Type B pancreatic cell (in vitro differentiated cells): ENCODE measurements around the gene EPN3. TPM values are rescaled to one million over a fixed set of nuclear protein-coding genes. Genes with fewer than 3 reads are reported as not detected.

Source experiments
- DNase-seq: peaks from one replicate; pipeline ENCODE4 v3.0.0; 2021; ENCODE audit warnings: mixed read lengths; ENCODE audit not compliant: unreplicated experiment; ENCODE audit errors: extremely low spot score
- H3K27ac Mint-ChIP-seq: 2 replicates; pipeline ENCODE4 v1.8.0; 2021; ENCODE audit warnings: mild to moderate bottlenecking, mixed read lengths
- H3K27me3 Mint-ChIP-seq: 2 replicates; pipeline ENCODE4 v1.8.0; 2021; ENCODE audit warnings: mixed read lengths
- H3K36me3 Mint-ChIP-seq: 2 replicates; pipeline ENCODE4 v1.8.0; 2021; ENCODE audit warnings: mixed read lengths
- H3K4me1 Mint-ChIP-seq: one replicate; pipeline ENCODE4 v1.8.0; 2021; ENCODE audit warnings: mixed read lengths; ENCODE audit not compliant: unreplicated experiment
- H3K4me3 Mint-ChIP-seq: 2 replicates; pipeline ENCODE4 v1.8.0; 2021; ENCODE audit warnings: mild to moderate bottlenecking, mixed read lengths
- H3K9me3 Mint-ChIP-seq: 2 replicates; pipeline ENCODE4 v1.8.0; 2021; ENCODE audit warnings: mixed read lengths
- CTCF ChIP-seq: fragments of 200-600 bp; sonication (generic); conservative IDR thresholded peaks from 2 replicates; pipeline ENCODE4 v1.5.0; 2021; ENCODE audit warnings: antibody characterized with exemption, mild to moderate bottlenecking
- total RNA-seq: library from RNA; stranded (reverse); gene quantifications from 2 replicates; pipeline ENCODE4 v1.2.1, GENCODE V29; 2021; ENCODE audit warnings: low replicate concordance

EPN3 gene
- total RNA-seq, 1 donor from 2014 or later: 41.7 TPM

GRCh38 chr17:50566886-50567285 lies 34.4 kb downstream of the EPN3 start:
- peaks cover 57% of the 10 kb centered on the region for H3K27me3 Mint-ChIP-seq

GRCh38 chr17:50568659-50569058 lies 36.1 kb downstream of the EPN3 start:
- no peak for TF ChIP-seq CTCF
- Mint-ChIP-seq H3K27me3 (peaks cover 41% of the 10 kb centered on the region), H3K36me3 (no peaks in the 10 kb centered on the region), H3K4me1 (peaks cover 58% of the 10 kb centered on the region), H3K9me3 (no peaks in the 10 kb centered on the region), H3K27ac (no peak overlapping the region), H3K4me3 (no peak overlapping the region)
- DNase-seq: no peak

More at GRCh38 chr17:50566886-50567285, 34.4 kb downstream of the EPN3 start:
- no peak for DNase-seq
- peaks cover 68% of the 10 kb centered on the region for H3K4me1 Mint-ChIP-seq
- no peaks in the 10 kb centered on the region for H3K9me3 Mint-ChIP-seq
- no peaks in the 10 kb centered on the region for H3K36me3 Mint-ChIP-seq
- no peak for TF ChIP-seq CTCF
- no peak overlapping the region for H3K27ac Mint-ChIP-seq
- no peak overlapping the region for H3K4me3 Mint-ChIP-seq

- Mint-ChIP-seq H3K27me3 (peaks cover 33% of the 10 kb centered on the region), H3K4me1 (peaks cover 58% of the 10 kb centered on the region), H3K4me3 (no peak overlapping the region), H3K9me3 (no peaks in the 10 kb centered on the region), H3K36me3 (no peaks in the 10 kb centered on the region), H3K27ac (no peak overlapping the region)
- DNase-seq: no peak
- TF ChIP-seq CTCF: no peak
Measured at GRCh38 chr17:50569592-50569991, 37.1 kb downstream of the EPN3 start.

GRCh38 chr17:50570032-50570431 lies 37.5 kb downstream of the EPN3 start:
- Mint-ChIP-seq H3K4me3 (peak overlapping the region; percentile 39), H3K27ac (no peak overlapping the region), H3K36me3 (no peaks in the 10 kb centered on the region), H3K4me1 (peaks cover 54% of the 10 kb centered on the region), H3K27me3 (peaks cover 29% of the 10 kb centered on the region), H3K9me3 (no peaks in the 10 kb centered on the region)
- DNase-seq: no peak
- no peak for TF ChIP-seq CTCF

- Mint-ChIP-seq H3K27me3 (peaks cover 25% of the 10 kb centered on the region), H3K9me3 (no peaks in the 10 kb centered on the region), H3K4me1 (peaks cover 52% of the 10 kb centered on the region), H3K36me3 (no peaks in the 10 kb centered on the region), H3K4me3 (peak overlapping the region; percentile 39), H3K27ac (peak overlapping the region; percentile 21)
- DNase-seq: no peak
- TF ChIP-seq CTCF: no peak
Measured at GRCh38 chr17:50570528-50570927, 38.0 kb downstream of the EPN3 start.

GRCh38 chr17:50571681-50572080 lies 39.1 kb downstream of the EPN3 start:
- Mint-ChIP-seq H3K4me1 (peaks cover 41% of the 10 kb centered on the region), H3K27ac (no peak overlapping the region), H3K27me3 (peaks cover 16% of the 10 kb centered on the region), H3K9me3 (no peaks in the 10 kb centered on the region), H3K4me3 (no peak overlapping the region), H3K36me3 (no peaks in the 10 kb centered on the region)
- DNase-seq: no peak
- TF ChIP-seq CTCF: no peak
